ENCODE data around the gene D2HGDH. TPM values are rescaled to one million over a fixed set of nuclear protein-coding genes. Genes with fewer than 3 reads are reported as not detected.

The D2HGDH gene
- total and polyA plus RNA-seq, 4 donors = 4.1 to 69.8 (median 25.2) TPM

GRCh38 chr2:241809383-241810306 lies 75.2 kb downstream of the D2HGDH start:
- H3K27ac ChIP-seq (ENCODE audit: low read depth in 1 of 2, low read length in 2 of 2) = no peak overlapping the region
- intact Hi-C loops (cut with DNase I) = no loop called here
- no peaks in the 10 kb centered on the region for H3K9me3 ChIP-seq (ENCODE audit: control insufficient read depth, low read length)
- H3K27me3 ChIP-seq (ENCODE audit: control insufficient read depth in 1 of 2, insufficient read depth in 2 of 2, low read length in 1 of 2) = no peaks in the 10 kb centered on the region
- H3K4me1 ChIP-seq (ENCODE audit: control insufficient read depth in 1 of 2, insufficient read depth in 2 of 2, low read length in 2 of 2) = no peaks in the 10 kb centered on the region
- H3K36me3 ChIP-seq (ENCODE audit: control insufficient read depth in 1 of 2, insufficient read depth in 2 of 2, low read length in 1 of 2) = no peaks in the 10 kb centered on the region
- WGBS, 2 donors = 88 to 89% methylated on average over 29 of the region's 29 CpGs
- H3K4me3 ChIP-seq (ENCODE audit: low read length in 2 of 2) = no peak overlapping the region
- ATAC-seq (ENCODE audit: low FRiP score) (no peak), DNase-seq (peak in 1 of 2 donors; percentile 69)

- H3K27ac ChIP-seq (ENCODE audit: low read depth in 1 of 2, low read length in 2 of 2) = no peak overlapping the region
- no peaks in the 10 kb centered on the region for H3K27me3 ChIP-seq (ENCODE audit: control insufficient read depth in 1 of 2, insufficient read depth in 2 of 2, low read length in 1 of 2)
- intact Hi-C loops (cut with DNase I) = no loop called here
- 35 to 39% methylated on average over 21 to 28 of the region's 28 CpGs for WGBS, 2 donors
- no peaks in the 10 kb centered on the region for H3K4me1 ChIP-seq (ENCODE audit: control insufficient read depth in 1 of 2, insufficient read depth in 2 of 2, low read length in 2 of 2)
- H3K36me3 ChIP-seq (ENCODE audit: control insufficient read depth in 1 of 2, insufficient read depth in 2 of 2, low read length in 1 of 2) = no peaks in the 10 kb centered on the region
- H3K4me3 ChIP-seq (ENCODE audit: low read length in 2 of 2) = no peak overlapping the region
- DNase-seq (peak; percentile 34 to 75), ATAC-seq (ENCODE audit: low FRiP score) (peak; percentile 33)
- H3K9me3 ChIP-seq (ENCODE audit: control insufficient read depth, low read length) = no peaks in the 10 kb centered on the region
Observed at GRCh38 chr2:241810307-241811200, 76.1 kb downstream of the D2HGDH start.

DNA sequence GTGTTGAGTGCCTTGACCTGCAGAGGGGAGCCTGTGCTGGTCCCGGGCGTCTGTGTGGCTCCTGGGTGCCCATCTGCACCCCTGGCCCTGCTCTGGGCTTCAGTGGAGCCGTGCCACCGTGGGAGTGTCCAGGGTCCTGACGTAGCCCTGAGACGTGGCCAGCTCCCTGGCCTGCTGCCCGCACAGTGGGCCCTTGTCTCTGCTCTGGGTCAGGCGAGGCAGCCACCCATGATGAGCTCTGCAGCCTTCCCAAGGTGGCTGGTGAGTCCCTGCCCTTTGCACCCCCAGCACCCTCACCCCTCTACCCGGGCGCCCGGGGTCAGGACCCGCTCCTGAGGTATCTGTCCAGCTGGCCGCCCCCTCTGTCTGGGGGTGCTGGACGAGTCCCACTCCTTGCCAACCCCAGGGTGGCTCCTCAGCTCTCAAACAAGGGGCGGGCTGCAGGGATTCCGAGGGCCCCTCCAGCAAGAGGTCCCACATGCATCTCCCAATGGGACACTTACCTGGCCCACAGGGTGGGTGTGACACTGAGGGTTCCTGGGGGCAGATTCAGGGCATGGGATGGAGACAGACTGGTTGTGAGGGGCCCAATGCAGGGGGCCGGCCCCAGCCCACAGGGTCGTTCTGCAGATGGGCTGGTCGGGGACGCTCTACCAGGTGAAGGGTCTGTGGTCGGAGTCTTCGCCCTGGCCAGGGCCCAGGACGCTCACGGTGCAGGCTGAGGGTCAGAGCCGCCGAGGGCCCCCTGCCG lies 76.9 kb downstream of the D2HGDH start:
- Histone ChIP-seq H3K36me3 (ENCODE audit: control insufficient read depth in 1 of 2, insufficient read depth in 2 of 2, low read length in 1 of 2) (no peaks in the 10 kb centered on the region), H3K9me3 (ENCODE audit: control insufficient read depth, low read length) (no peaks in the 10 kb centered on the region), H3K4me3 (ENCODE audit: low read length in 2 of 2) (no peak overlapping the region), H3K27ac (ENCODE audit: low read depth in 1 of 2, low read length in 2 of 2) (no peak overlapping the region), H3K27me3 (ENCODE audit: control insufficient read depth in 1 of 2, insufficient read depth in 2 of 2, low read length in 1 of 2) (no peaks in the 10 kb centered on the region), H3K4me1 (ENCODE audit: control insufficient read depth in 1 of 2, insufficient read depth in 2 of 2, low read length in 2 of 2) (no peaks in the 10 kb centered on the region)
- ATAC-seq (ENCODE audit: low FRiP score) = peak; percentile 36
- DNase-seq = peak; percentile 46 to 77
- 69 to 70% methylated on average over 25 to 27 of the region's 27 CpGs for WGBS, 2 donors
- intact Hi-C loops (cut with DNase I) = no loop called here

DNA sequence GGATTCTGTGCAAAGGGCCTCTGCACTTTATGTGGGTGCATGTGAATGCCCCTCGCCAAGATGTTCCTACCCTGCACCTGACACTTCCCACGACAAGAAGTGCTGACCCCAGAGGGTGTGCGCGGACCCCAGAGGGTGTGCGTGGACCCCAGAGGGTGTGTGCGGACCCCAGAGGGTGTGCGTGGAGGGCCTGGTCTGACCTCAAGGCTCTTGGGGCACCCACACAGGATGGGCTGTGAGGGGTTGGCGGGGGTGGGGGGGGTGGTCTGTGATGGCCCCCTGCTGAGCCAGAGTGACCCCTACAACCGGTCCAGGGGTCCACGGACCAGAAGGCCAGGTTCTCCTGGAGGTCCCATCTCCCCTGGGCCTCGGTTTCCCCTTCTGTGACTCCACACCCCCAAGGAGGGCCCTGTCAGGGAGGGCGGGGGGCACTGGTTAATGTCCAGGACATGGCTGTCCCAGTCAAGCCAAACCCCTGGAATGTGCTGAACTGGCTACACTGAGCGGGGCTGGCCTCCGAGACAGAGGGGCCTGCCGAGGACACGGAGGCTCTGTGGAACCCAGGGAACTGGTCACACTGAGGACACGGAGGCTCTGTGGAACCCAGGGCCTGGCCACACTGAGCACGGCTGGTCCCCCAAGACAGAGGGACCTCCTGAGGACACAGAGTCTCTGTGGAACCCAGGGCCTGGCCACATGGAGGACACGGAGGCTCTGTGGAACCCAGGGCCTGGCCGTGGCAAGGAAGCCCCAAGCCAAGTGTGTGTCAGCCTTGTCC lies 77.7 kb downstream of the D2HGDH start:
- ATAC-seq (ENCODE audit: low FRiP score) (no peak), DNase-seq (peak; percentile 36 to 73)
- H3K27me3 ChIP-seq (ENCODE audit: control insufficient read depth in 1 of 2, insufficient read depth in 2 of 2, low read length in 1 of 2) = no peaks in the 10 kb centered on the region
- intact Hi-C loops (cut with DNase I) = no loop called here
- H3K27ac ChIP-seq (ENCODE audit: low read depth in 1 of 2, low read length in 2 of 2) = no peak overlapping the region
- H3K9me3 ChIP-seq (ENCODE audit: control insufficient read depth, low read length) = no peaks in the 10 kb centered on the region
- WGBS, 2 donors = 87 to 88% methylated on average over 20 of the region's 20 CpGs
- no peaks in the 10 kb centered on the region for H3K4me1 ChIP-seq (ENCODE audit: control insufficient read depth in 1 of 2, insufficient read depth in 2 of 2, low read length in 2 of 2)
- H3K36me3 ChIP-seq (ENCODE audit: control insufficient read depth in 1 of 2, insufficient read depth in 2 of 2, low read length in 1 of 2) = no peaks in the 10 kb centered on the region
- no peak overlapping the region for H3K4me3 ChIP-seq (ENCODE audit: low read length in 2 of 2)

DNA sequence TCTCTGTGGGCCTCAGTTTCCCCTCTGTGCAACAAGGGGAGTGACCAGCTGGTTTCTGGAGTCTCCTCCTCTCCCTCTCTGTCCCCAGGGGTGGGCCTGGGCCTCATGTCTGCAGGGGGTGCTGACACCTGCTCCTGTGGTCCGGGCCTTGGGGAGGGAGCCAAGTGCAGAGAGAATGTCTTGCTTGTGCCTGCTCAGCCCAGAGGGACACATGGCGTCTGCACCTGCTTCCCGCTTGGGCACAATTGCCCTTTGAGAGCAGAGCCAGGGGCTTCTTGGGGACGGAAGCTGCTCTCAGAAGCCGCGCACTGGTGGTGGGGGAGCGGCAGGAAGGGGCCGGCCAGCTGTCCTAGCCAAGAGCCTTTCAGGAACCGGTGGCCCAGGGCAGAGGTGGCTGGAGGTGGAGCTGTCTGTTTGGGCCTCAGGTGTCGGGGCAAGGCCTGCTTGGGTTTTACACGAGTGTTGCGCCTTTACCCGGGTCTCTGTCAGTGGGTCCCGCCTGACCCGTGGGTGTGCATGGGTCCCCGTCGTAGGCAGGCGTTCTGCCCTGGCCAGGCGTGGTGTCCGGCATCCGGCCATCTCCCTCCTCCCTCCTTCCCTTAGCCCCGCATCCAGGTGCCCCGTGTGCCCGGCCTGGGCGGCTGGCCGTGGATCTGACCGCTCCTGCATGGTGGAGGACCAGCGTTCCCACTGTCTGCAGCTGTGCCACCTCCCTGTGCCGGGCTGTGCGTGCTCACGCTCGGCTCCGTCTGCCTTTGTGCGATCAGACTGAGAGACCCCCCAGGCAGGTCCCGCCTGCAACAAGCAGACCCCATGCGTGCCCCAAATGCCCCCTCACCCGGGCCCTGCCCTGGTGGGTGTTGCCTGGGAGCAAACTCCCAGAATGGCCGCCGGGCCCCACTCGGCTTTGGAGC lies 78.6 kb downstream of the D2HGDH start:
- H3K27me3 ChIP-seq (ENCODE audit: control insufficient read depth in 1 of 2, insufficient read depth in 2 of 2, low read length in 1 of 2) = no peaks in the 10 kb centered on the region
- intact Hi-C loops (cut with DNase I) = no loop called here

GRCh38 chr2:241813644-241814392 lies 79.4 kb downstream of the D2HGDH start:
- WGBS, 2 donors = 63 to 69% methylated on average over 20 of the region's 20 CpGs
- Histone ChIP-seq H3K27ac (ENCODE audit: low read depth in 1 of 2, low read length in 2 of 2) (no peak overlapping the region), H3K27me3 (ENCODE audit: control insufficient read depth in 1 of 2, insufficient read depth in 2 of 2, low read length in 1 of 2) (no peaks in the 10 kb centered on the region), H3K9me3 (ENCODE audit: control insufficient read depth, low read length) (no peaks in the 10 kb centered on the region), H3K36me3 (ENCODE audit: control insufficient read depth in 1 of 2, insufficient read depth in 2 of 2, low read length in 1 of 2) (no peaks in the 10 kb centered on the region), H3K4me1 (ENCODE audit: control insufficient read depth in 1 of 2, insufficient read depth in 2 of 2, low read length in 2 of 2) (no peaks in the 10 kb centered on the region), H3K4me3 (ENCODE audit: low read length in 2 of 2) (no peak overlapping the region)
- intact Hi-C loops (cut with DNase I) = no loop called here
- ATAC-seq (ENCODE audit: low FRiP score) = no peak
- peak in 1 of 2 donors; percentile 69 for DNase-seq

More for the DNA sequence above, 78.6 kb downstream of the D2HGDH start:
- Histone ChIP-seq H3K4me1 (ENCODE audit: control insufficient read depth in 1 of 2, insufficient read depth in 2 of 2, low read length in 2 of 2) (no peaks in the 10 kb centered on the region), H3K27ac (ENCODE audit: low read depth in 1 of 2, low read length in 2 of 2) (no peak overlapping the region), H3K36me3 (ENCODE audit: control insufficient read depth in 1 of 2, insufficient read depth in 2 of 2, low read length in 1 of 2) (no peaks in the 10 kb centered on the region), H3K4me3 (ENCODE audit: low read length in 2 of 2) (no peak overlapping the region), H3K9me3 (ENCODE audit: control insufficient read depth, low read length) (no peaks in the 10 kb centered on the region)
- WGBS, 2 donors = 88 to 91% methylated on average over 39 to 40 of the region's 40 CpGs
- ATAC-seq (ENCODE audit: low FRiP score) = no peak
- DNase-seq = peak; percentile 39 to 74

- DNase-seq (no peak), ATAC-seq (ENCODE audit: low FRiP score) (no peak)
- no peaks in the 10 kb centered on the region for H3K36me3 ChIP-seq (ENCODE audit: control insufficient read depth in 1 of 2, insufficient read depth in 2 of 2, low read length in 1 of 2)
- no peaks in the 10 kb centered on the region for H3K4me1 ChIP-seq (ENCODE audit: control insufficient read depth in 1 of 2, insufficient read depth in 2 of 2, low read length in 2 of 2)
- intact Hi-C loops (cut with DNase I) = no loop called here
- 91% methylated on average over 15 to 17 of the region's 17 CpGs for WGBS, 2 donors
- H3K4me3 ChIP-seq (ENCODE audit: low read length in 2 of 2) = no peak overlapping the region
- no peak overlapping the region for H3K27ac ChIP-seq (ENCODE audit: low read depth in 1 of 2, low read length in 2 of 2)
- no peaks in the 10 kb centered on the region for H3K9me3 ChIP-seq (ENCODE audit: control insufficient read depth, low read length)
- H3K27me3 ChIP-seq (ENCODE audit: control insufficient read depth in 1 of 2, insufficient read depth in 2 of 2, low read length in 1 of 2) = no peaks in the 10 kb centered on the region
Observed at GRCh38 chr2:241814393-241814642, 79.9 kb downstream of the D2HGDH start.
